HAP-1 (cell line): ENCODE data around the gene SOCS6.
A peak's percentile ranks its signal among the peaks of the same experiment; 100 is the strongest.
"Not testable (repeated sequence)": the region's sequence is repeated elsewhere in the genome, so short reads cannot be mapped to it uniquely, and the experiment has no call there.

Experiments used
- DNase-seq, 2 experiments: peaks; one replicate each; pipeline ENCODE4 v3.0.0-alpha.2; 2016 to 2020; ENCODE audit warnings: low spot score in 2 of 2
- H3K27me3 ChIP-seq: fragments of 250-450 bp; sonication (Bioruptor Pico); 2 replicates; pipeline ENCODE4 v1.5.1; 2020; ENCODE audit warnings: low read depth, mild to moderate bottlenecking, moderate library complexity
- H3K36me3 ChIP-seq: fragments of 250-450 bp; sonication (Bioruptor Pico); replicated peaks from 2 replicates; pipeline ENCODE4 v1.5.1; 2020; ENCODE audit warnings: mild to moderate bottlenecking
- H3K4me1 ChIP-seq: fragments of 250-450 bp; sonication (Bioruptor Pico); 2 replicates; pipeline ENCODE4 v1.5.1; 2020; ENCODE audit warnings: mild to moderate bottlenecking
- H3K4me3 ChIP-seq: fragments of 250-450 bp; sonication (Bioruptor Pico); 2 replicates; pipeline ENCODE4 v1.5.1; 2020; ENCODE audit warnings: mild to moderate bottlenecking, moderate library complexity
- H3K9me3 ChIP-seq: fragments of 250-450 bp; sonication (Bioruptor Pico); 2 replicates; pipeline ENCODE4 v1.5.1; 2020; ENCODE audit warnings: mild to moderate bottlenecking, moderate library complexity
- in situ Hi-C: fragments of 300-500 bp; cut with MboI; formaldehyde crosslinking; loops from 3 replicates; pipeline ENCODE4 v1.14.3; 2020; ENCODE audit warnings: low sequenced_read_pairs, inconsistent platforms, mixed read lengths

SOCS6 gene, protein sequence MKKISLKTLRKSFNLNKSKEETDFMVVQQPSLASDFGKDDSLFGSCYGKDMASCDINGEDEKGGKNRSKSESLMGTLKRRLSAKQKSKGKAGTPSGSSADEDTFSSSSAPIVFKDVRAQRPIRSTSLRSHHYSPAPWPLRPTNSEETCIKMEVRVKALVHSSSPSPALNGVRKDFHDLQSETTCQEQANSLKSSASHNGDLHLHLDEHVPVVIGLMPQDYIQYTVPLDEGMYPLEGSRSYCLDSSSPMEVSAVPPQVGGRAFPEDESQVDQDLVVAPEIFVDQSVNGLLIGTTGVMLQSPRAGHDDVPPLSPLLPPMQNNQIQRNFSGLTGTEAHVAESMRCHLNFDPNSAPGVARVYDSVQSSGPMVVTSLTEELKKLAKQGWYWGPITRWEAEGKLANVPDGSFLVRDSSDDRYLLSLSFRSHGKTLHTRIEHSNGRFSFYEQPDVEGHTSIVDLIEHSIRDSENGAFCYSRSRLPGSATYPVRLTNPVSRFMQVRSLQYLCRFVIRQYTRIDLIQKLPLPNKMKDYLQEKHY

DNA sequence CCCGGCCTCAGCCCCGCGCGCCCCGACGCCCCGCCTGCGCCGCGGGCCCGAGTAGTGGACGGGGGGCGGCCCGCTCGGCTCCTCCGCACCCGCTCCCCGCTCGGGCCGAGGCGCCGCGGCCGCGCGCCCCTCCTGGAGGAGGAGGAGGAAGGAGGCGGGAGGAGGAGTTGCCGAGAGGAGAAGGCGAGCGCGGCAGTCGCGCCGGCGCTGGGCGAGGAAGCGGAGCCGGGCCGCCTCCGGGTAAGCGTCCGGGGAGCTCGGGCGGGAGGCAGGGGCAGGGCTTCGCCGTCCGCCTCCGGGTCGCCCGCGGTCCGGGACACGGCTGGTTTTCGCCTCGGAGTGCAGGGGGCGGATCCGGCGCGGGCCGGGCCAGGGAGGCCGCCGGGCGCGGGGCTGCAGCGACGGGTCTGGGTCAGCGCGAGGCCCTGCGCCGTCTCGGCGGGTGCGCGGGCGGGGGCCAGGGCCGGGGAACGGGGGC lies at the start of gene SOCS6:
TSS of gene SOCS6 (plus strand) at position 195 of the 478 bp plus-strand sequence. CDS start 35,624 bp downstream, outside the sequence.
- H3K27me3 ChIP-seq, result no peaks in the 10 kb centered on the region
- in situ Hi-C loops, result no loop called here
- no peaks in the 10 kb centered on the region; the same call in 1 of the 2 replicates for H3K9me3 ChIP-seq
- peak within 1 kb of the TSS; percentile 54 for H3K4me3 ChIP-seq
- H3K4me1 ChIP-seq, result peaks cover 6% of the 10 kb centered on the region
- H3K36me3 ChIP-seq, result no peaks in the 10 kb centered on the region; the same call in 1 of the 2 replicates
- DNase-seq, result peak; percentile 45 to 68

GRCh38 chr18:70243131-70243929 lies 45.5 kb upstream of the SOCS6 start:
- Histone ChIP-seq H3K4me1 (peaks cover 3% of the 10 kb centered on the region), H3K27me3 (no peaks in the 10 kb centered on the region), H3K9me3 (no peaks in the 10 kb centered on the region), H3K36me3 (no peaks in the 10 kb centered on the region), H3K4me3 (no peak overlapping the region)
- in situ Hi-C loops, result no loop called here
- peak; percentile 62 to 75 for DNase-seq

DNA sequence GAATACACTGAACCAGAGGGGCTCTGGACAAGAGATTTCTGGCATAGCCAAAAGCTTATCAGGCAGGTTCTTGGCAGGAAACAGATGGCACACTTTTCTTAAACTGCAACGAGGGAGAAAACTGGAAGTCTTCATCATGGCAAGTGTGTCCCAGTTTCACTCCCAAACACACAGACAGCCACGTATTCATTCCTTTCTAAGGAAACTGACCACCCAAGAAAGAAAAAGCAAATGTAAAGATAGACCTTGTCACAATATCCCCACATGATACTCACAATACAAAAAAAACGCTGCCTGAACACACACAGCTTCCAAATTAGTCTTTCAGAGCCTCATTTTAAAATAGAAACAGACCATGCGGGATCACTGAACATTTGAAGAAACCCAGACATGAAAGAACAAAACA lies 42.8 kb upstream of the SOCS6 start:
- DNase-seq, result no peak
- Histone ChIP-seq H3K9me3 (no peaks in the 10 kb centered on the region), H3K27me3 (no peaks in the 10 kb centered on the region), H3K4me3 (no peak overlapping the region), H3K4me1 (peaks cover 3% of the 10 kb centered on the region), H3K36me3 (no peaks in the 10 kb centered on the region)
- in situ Hi-C loops, result no loop called here

- Histone ChIP-seq H3K4me3 (no peak overlapping the region), H3K4me1 (no peaks in the 10 kb centered on the region), H3K9me3 (no peaks in the 10 kb centered on the region), H3K27me3 (no peaks in the 10 kb centered on the region), H3K36me3 (no peaks in the 10 kb centered on the region)
- in situ Hi-C loops, result no loop called here
- no peak for DNase-seq
Observed at GRCh38 chr18:70249118-70249517, 39.7 kb upstream of the SOCS6 start.

DNA sequence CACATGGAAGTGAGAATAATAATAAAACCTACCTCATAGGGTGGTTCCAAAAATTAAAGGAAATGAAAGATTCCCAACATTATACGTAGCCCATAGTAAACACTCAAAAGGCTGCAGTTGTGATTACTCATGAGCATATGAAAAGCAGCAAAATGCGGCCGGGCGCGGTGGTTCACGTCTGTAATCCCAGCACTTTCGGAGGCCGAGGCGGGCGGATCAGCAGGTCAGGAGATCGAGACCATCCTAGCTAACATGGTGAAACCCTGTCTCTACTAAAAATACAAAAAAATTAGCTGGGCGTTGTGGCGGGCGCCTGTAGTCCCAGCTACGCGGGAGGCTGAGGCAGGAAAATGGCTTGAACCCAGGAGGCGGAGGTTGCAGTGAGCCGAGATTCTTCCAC lies 39.0 kb upstream of the SOCS6 start:
- H3K27me3 ChIP-seq, H3K36me3 ChIP-seq, in situ Hi-C loops: not testable (repeated sequence)

DNA sequence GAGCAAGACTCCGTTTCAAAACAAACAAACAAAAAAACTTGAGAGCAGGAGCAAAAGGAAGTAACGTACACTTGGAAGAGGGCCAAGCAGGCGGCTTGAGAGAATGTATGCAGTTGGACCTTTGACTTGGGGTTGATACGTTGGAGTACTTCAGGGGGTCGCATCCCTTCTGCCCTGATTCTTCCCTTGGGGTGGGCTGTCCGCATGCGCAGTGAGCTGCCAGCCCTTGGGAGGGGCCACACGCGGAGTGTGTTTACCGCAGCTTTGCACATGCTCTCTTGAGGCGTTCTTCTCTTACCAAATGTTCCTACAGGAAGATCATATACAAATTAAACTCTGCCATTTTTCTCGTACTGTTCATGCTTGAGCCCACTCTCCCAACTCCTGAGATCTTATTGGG lies 38.1 kb upstream of the SOCS6 start:
- in situ Hi-C loops, result no loop called here
- Histone ChIP-seq H3K4me1 (no peaks in the 10 kb centered on the region), H3K36me3 (no peaks in the 10 kb centered on the region), H3K27me3 (no peaks in the 10 kb centered on the region), H3K9me3 (no peaks in the 10 kb centered on the region), H3K4me3 (no peak overlapping the region)
- DNase-seq, result no peak

More for the DNA sequence above, 39.0 kb upstream of the SOCS6 start:
- not testable (repeated sequence) for H3K4me1 ChIP-seq, DNase-seq, H3K4me3 ChIP-seq, H3K9me3 ChIP-seq

GRCh38 chr18:70256184-70256583 lies 32.7 kb upstream of the SOCS6 start:
- Histone ChIP-seq H3K27me3 (peaks cover 14% of the 10 kb centered on the region), H3K4me3 (no peak overlapping the region), H3K4me1 (no peaks in the 10 kb centered on the region), H3K9me3 (no peaks in the 10 kb centered on the region), H3K36me3 (no peaks in the 10 kb centered on the region)
- in situ Hi-C loops, result no loop called here
- no peak for DNase-seq

- in situ Hi-C loops, result no loop called here
- Histone ChIP-seq H3K36me3 (no peaks in the 10 kb centered on the region), H3K9me3 (no peaks in the 10 kb centered on the region), H3K4me1 (no peaks in the 10 kb centered on the region), H3K27me3 (peaks cover 14% of the 10 kb centered on the region), H3K4me3 (no peak overlapping the region)
- no peak for DNase-seq
Observed at GRCh38 chr18:70256994-70257393, 31.9 kb upstream of the SOCS6 start.

DNA sequence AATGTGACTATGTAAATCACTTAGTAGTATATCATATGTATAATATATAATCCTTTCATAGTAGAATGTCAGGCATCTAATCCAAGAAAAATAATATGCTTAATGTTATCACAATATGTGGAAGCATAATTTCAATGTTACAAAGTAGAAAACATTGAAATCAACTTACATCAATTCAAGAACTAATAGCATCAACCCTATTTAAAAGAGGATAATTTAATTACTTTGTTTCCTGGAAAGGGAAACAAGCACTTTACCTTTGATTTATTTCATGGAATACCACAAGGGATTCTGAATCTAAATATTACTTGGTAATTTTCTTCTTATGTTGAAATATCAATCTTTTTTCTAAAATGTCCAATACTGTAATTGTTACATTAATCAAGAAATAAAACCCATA lies 30.6 kb upstream of the SOCS6 start:
- H3K9me3 ChIP-seq, result no peaks in the 10 kb centered on the region
- peaks cover 14% of the 10 kb centered on the region for H3K27me3 ChIP-seq
- in situ Hi-C loops, result no loop called here
- H3K4me3 ChIP-seq, result no peak overlapping the region
- no peak for DNase-seq
- H3K4me1 ChIP-seq, result no peaks in the 10 kb centered on the region
- H3K36me3 ChIP-seq, result no peaks in the 10 kb centered on the region

DNA sequence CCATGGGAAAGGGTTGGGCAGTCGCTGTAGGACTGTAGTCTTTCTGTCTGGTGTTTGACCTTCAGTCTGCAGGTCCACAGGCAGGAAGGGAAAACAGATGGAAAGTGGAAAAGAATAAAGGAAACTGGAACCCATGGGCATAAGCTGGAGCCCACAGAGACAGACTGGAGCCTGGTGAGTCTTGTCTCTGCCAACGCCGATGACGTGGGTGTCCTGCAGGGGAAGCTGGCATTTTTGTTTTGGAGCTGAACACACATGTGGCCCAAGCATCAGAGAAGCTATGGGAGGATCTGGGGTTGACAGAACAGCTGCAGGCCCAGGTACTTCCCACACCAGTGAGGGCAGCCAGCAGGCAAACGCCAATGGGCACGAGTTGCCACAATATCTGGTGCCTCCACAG lies 28.2 kb upstream of the SOCS6 start:
- H3K4me1 ChIP-seq, result no peaks in the 10 kb centered on the region
- peaks cover 14% of the 10 kb centered on the region for H3K27me3 ChIP-seq
- H3K36me3 ChIP-seq, result no peaks in the 10 kb centered on the region
- in situ Hi-C loops, result no loop called here
- H3K4me3 ChIP-seq, result no peak overlapping the region
- DNase-seq, result no peak
- H3K9me3 ChIP-seq, result no peaks in the 10 kb centered on the region

- Histone ChIP-seq H3K9me3 (no peaks in the 10 kb centered on the region), H3K4me1 (no peaks in the 10 kb centered on the region), H3K36me3 (no peaks in the 10 kb centered on the region), H3K4me3 (no peak overlapping the region), H3K27me3 (peaks cover 14% of the 10 kb centered on the region)
- DNase-seq, result no peak
- in situ Hi-C loops, result no loop called here
Observed at GRCh38 chr18:70261141-70261788, 27.6 kb upstream of the SOCS6 start.

DNA sequence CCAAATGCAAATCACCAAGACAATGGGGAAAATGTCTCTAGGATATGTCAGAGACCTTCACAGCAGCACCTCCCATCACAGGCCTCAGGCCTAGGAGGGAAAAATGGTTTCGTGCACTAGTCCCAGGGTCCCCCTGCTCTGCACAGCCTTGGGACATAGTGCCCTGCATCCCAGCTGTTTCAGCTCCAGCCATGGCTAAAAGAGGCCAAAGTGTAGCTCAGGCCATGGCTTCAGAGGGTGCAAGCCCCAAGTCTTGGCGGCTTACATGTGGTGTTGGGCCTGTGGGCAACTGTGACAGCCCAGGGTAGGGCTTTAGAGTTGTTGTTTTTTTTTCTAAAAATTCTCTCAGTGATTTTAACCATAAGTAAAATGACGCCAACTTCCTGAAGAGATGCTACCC lies 25.5 kb upstream of the SOCS6 start:
- no peaks in the 10 kb centered on the region for H3K36me3 ChIP-seq
- H3K4me3 ChIP-seq, result no peak overlapping the region
- DNase-seq, result no peak
- no peaks in the 10 kb centered on the region for H3K9me3 ChIP-seq
- no peaks in the 10 kb centered on the region for H3K4me1 ChIP-seq
- H3K27me3 ChIP-seq, result 0 out of 2 replicates have a peak, but pooled peaks cover 3% of the 10 kb centered on the region
- in situ Hi-C loops, result no loop called here

- in situ Hi-C loops, result no loop called here
Observed at GRCh38 chr18:70271742-70272141, 17.1 kb upstream of the SOCS6 start.

More at GRCh38 chr18:70271742-70272141, 17.1 kb upstream of the SOCS6 start:
- no peak overlapping the region for H3K4me3 ChIP-seq
- no peaks in the 10 kb centered on the region for H3K4me1 ChIP-seq
- H3K9me3 ChIP-seq, result peaks cover 6% of the 10 kb centered on the region
- no peak for DNase-seq
- no peaks in the 10 kb centered on the region for H3K27me3 ChIP-seq
- no peaks in the 10 kb centered on the region for H3K36me3 ChIP-seq
